ENCODE measurements around the gene FLNB.

The FLNB gene

GRCh38 chr3:58012302-58012701, 4.1 kb downstream of the FLNB start:
- no peak for DNase-seq

- DNase-seq = no peak
Measured at GRCh38 chr3:58013099-58013498, 4.9 kb downstream of the FLNB start.

GRCh38 chr3:58013973-58014649, 5.9 kb downstream of the FLNB start:
- DNase-seq = no peak

GRCh38 chr3:58015520-58015915, 7.3 kb downstream of the FLNB start:
- no peak for DNase-seq

- DNase-seq = no peak
Measured at GRCh38 chr3:58016710-58017109, 8.5 kb downstream of the FLNB start.

GRCh38 chr3:58018892-58019742, 10.9 kb downstream of the FLNB start:
- DNase-seq = no peak

GRCh38 chr3:58020783-58021071, 12.5 kb downstream of the FLNB start:
- DNase-seq = no peak

- no peak for DNase-seq
Measured at GRCh38 chr3:58021072-58021959, 13.1 kb downstream of the FLNB start.

GRCh38 chr3:58021962-58022361, 13.7 kb downstream of the FLNB start:
- DNase-seq = no peak

- DNase-seq = no peak
Measured at GRCh38 chr3:58022490-58022889, 14.3 kb downstream of the FLNB start.

- DNase-seq = no peak
Measured at GRCh38 chr3:58023531-58023930, 15.3 kb downstream of the FLNB start.

- DNase-seq = no peak
Measured at GRCh38 chr3:58025406-58025805, 17.2 kb downstream of the FLNB start.

- no peak for DNase-seq
Measured at GRCh38 chr3:58025837-58026569, 17.8 kb downstream of the FLNB start.

GRCh38 chr3:58026598-58026997, 18.4 kb downstream of the FLNB start:
- DNase-seq = no peak

- DNase-seq = no peak
Measured at GRCh38 chr3:58027704-58028317, 19.6 kb downstream of the FLNB start.

- DNase-seq = no peak
Measured at GRCh38 chr3:58028902-58029301, 20.7 kb downstream of the FLNB start.

- DNase-seq = no peak
Measured at GRCh38 chr3:58029842-58030584, 21.8 kb downstream of the FLNB start.

- DNase-seq = no peak
Measured at GRCh38 chr3:58032186-58032585, 24.0 kb downstream of the FLNB start.

- DNase-seq = peak in 1 of 2 donors; percentile 31
Measured at GRCh38 chr3:58034738-58035523, 26.7 kb downstream of the FLNB start.

- DNase-seq = no peak
Measured at GRCh38 chr3:58035524-58036255, 27.5 kb downstream of the FLNB start.

All from stimulated activated CD4-positive, alpha-beta T cell treated with anti-CD3 and anti-CD28 coated beads, Interleukin-2, amount 100 ng/mL, for 24 hours (primary cell).